ENCODE results near the gene TMCO2.

The TMCO2 gene

GRCh38 chr1:40248412-40248811 lies 675 bp downstream of the TMCO2 start:
- TF ChIP-seq CTCF (IDR thresholded peaks at IDR 0.05), result no peak

- TF ChIP-seq CTCF (IDR thresholded peaks at IDR 0.05), result no peak
These were observed 3.7 kb downstream of the TMCO2 start for GRCh38 chr1:40251456-40251855.

GRCh38 chr1:40252601-40253000 lies 4.9 kb downstream of the TMCO2 start:
- TF ChIP-seq CTCF (IDR thresholded peaks at IDR 0.05), result no peak

GRCh38 chr1:40255231-40255630 lies 7.5 kb downstream of the TMCO2 start:
- no peak for TF ChIP-seq CTCF (IDR thresholded peaks at IDR 0.05)

GRCh38 chr1:40256401-40257084 lies 8.8 kb downstream of the TMCO2 start:
- TF ChIP-seq CTCF (IDR thresholded peaks at IDR 0.05), result no peak

- TF ChIP-seq CTCF (IDR thresholded peaks at IDR 0.05), result no peak
These were observed 9.6 kb downstream of the TMCO2 start for GRCh38 chr1:40257313-40257687.

- TF ChIP-seq CTCF (IDR thresholded peaks at IDR 0.05), result no peak
These were observed 10.1 kb downstream of the TMCO2 start, which contains the start of gene ZMPSTE24 for GRCh38 chr1:40257688-40258444. Gene ZMPSTE24, plus strand, starts transcription at chr1:40258236. Its CDS starts 36 bp downstream, at chr1:40258272.

All from LNCAP (cell line).